HepG2 (cell line): ENCODE results near the gene REEP6. TPM values are rescaled to one million over a fixed set of nuclear protein-coding genes. Genes with fewer than 3 reads are reported as not detected.
A peak's percentile ranks its signal among the peaks of the same experiment; 100 is the strongest.

Experiments used
- ATAC-seq: fragments of 200-7000 bp; cut with Tn5 transposase; 3 replicates; pipeline ENCODE4 v1.9.1; 2020; ENCODE audit warnings: mild to moderate bottlenecking, moderate library complexity
- BruUV-seq: library from RNA; stranded (reverse); fragments of 400-500 nt; replicated peaks from 2 replicates; lab custom pipeline; 2021; lab: Mats Ljungman, UMichigan
- CTCF ChIA-PET: fragments of 300-600 bp; formaldehyde crosslinking; extraction: SDS; loops from one replicate; lab custom pipeline; 2021; ENCODE audit warnings: low total read pairs, inconsistent platforms, low intra/inter-chr PET ratio; lab: Yijun Ruan, JAX
- POLR2A ChIA-PET: fragments of 350-600 bp; sonication (Branson Sonifier 250); formaldehyde crosslinking; loops from one replicate; lab custom pipeline; 2020; ENCODE audit warnings: antibody characterized with exemption, inconsistent platforms; lab: Yijun Ruan, JAX
- DNase-seq: peaks from one replicate; pipeline ENCODE4 v3.0.0-alpha.2; 2015; ENCODE audit warnings: low spot score
- FAIRE-seq: peaks from 3 replicates; lab custom pipeline; 2011; peaks lifted over from hg19 to GRCh38; lab: Jason Lieb, UNC
- H2AFZ ChIP-seq: one replicate; pipeline ENCODE4 v1.6.1; 2011; ENCODE audit warnings: low read length, inconsistent platforms
- H3K27ac ChIP-seq: fragments of 300-600 bp; 3 replicates; pipeline ENCODE4 v1.8.0; 2011; ENCODE audit warnings: mixed run types, mild to moderate bottlenecking, mixed read lengths, low read length, inconsistent platforms; ENCODE audit not compliant: insufficient read depth; ENCODE audit errors: extremely low read length
- H3K27me3 ChIP-seq, 2 experiments: fragments of 200-600 bp in 1 of 2; 2 replicates in 1 of 2; 3 replicates in 1 of 2; pipeline versions ENCODE4 v1.6.0 to v1.8.0; 2011; ENCODE audit warnings: low read length in 2 of 2, mild to moderate bottlenecking in 2 of 2, moderate library complexity in 2 of 2, inconsistent platforms in 1 of 2; ENCODE audit not compliant: insufficient read depth in 2 of 2, control insufficient read depth in 1 of 2
- H3K36me3 ChIP-seq, 2 experiments: fragments of 200-600 bp in 1 of 2; replicated peaks in 1 of 2; 2 replicates in 1 of 2; 3 replicates in 1 of 2; pipeline versions ENCODE4 v1.5.1 to v1.8.0; 2011; ENCODE audit warnings: low read length in 2 of 2, inconsistent platforms in 1 of 2; ENCODE audit not compliant: insufficient read depth in 2 of 2, control insufficient read depth in 1 of 2
- H3K4me1 ChIP-seq: 2 replicates; pipeline ENCODE4 v1.5.1; 2012; ENCODE audit warnings: low read length, inconsistent platforms; ENCODE audit not compliant: insufficient read depth
- H3K4me2 ChIP-seq: 2 replicates; pipeline ENCODE4 v1.6.0; 2011; ENCODE audit warnings: low read depth, low read length, inconsistent platforms
- H3K4me3 ChIP-seq, 3 experiments: fragments of 200-600 bp in 1 of 3; sonication (generic), shearing (Covaris generic) in 1 of 3; replicated peaks in 1 of 3; 2 replicates each; pipeline ENCODE4 v1.5.1; 2011 to 2016; ENCODE audit warnings: low read length in 3 of 3, inconsistent platforms in 2 of 3, low read depth in 2 of 3, mild to moderate bottlenecking in 2 of 3, control low read depth in 1 of 3, mixed read lengths in 1 of 3; ENCODE audit not compliant: insufficient read depth in 1 of 3
- H3K79me2 ChIP-seq: one replicate; pipeline ENCODE4 v1.6.1; 2011; ENCODE audit warnings: low read length, inconsistent platforms; ENCODE audit not compliant: insufficient read depth
- H3K9ac ChIP-seq: 2 replicates; pipeline ENCODE4 v1.6.0; 2011; ENCODE audit warnings: mild to moderate bottlenecking, low read depth, low read length, inconsistent platforms; ENCODE audit not compliant: insufficient read depth
- H3K9me3 ChIP-seq: 2 replicates; pipeline ENCODE4 v1.5.1; 2012; ENCODE audit warnings: mild to moderate bottlenecking, low read length
- H4K20me1 ChIP-seq: 2 replicates; pipeline ENCODE4 v1.6.0; 2011; ENCODE audit warnings: inconsistent platforms, mild to moderate bottlenecking, low read length, moderate library complexity; ENCODE audit not compliant: insufficient read depth
- AGO1 ChIP-seq: fragments of 200-400 bp; formaldehyde crosslinking; IDR thresholded peaks from 2 replicates; pipeline ENCODE4 v1.6.1; 2017; ENCODE audit warnings: mild to moderate bottlenecking, low read depth, low read length, moderate library complexity; ENCODE audit not compliant: poor library complexity, severe bottlenecking
- CENPT ChIP-seq: sonication (generic); formaldehyde crosslinking; IDR thresholded peaks from 2 replicates; pipeline ENCODE4 v1.8.0; 2022; ENCODE audit warnings: low read depth, mild to moderate bottlenecking, moderate library complexity, missing genetic modification reagents
- HCFC1 ChIP-seq: fragments of 150-350 bp; IDR thresholded peaks from 2 replicates; pipeline ENCODE4 v1.6.1; 2014; ENCODE audit warnings: low read depth, low read length
- NFATC3 ChIP-seq: sonication (generic); formaldehyde crosslinking; IDR thresholded peaks from 2 replicates; pipeline ENCODE4 v1.5.1; 2020; ENCODE audit warnings: mild to moderate bottlenecking, missing genetic modification reagents
- POLR2G ChIP-seq: fragments of 200-400 bp; formaldehyde crosslinking; IDR thresholded peaks from 2 replicates; pipeline ENCODE4 v1.6.1; 2018; ENCODE audit warnings: mild to moderate bottlenecking, low read depth, low read length, moderate library complexity
- RARA ChIP-seq: IDR thresholded peaks from 2 replicates; pipeline ENCODE4 v1.6.1; 2016; ENCODE audit warnings: missing genetic modification reagents, missing compliant biosample characterization
- RXRB ChIP-seq: IDR thresholded peaks from 2 replicates; pipeline ENCODE4 v1.6.1; 2016; ENCODE audit warnings: borderline replicate concordance, missing genetic modification reagents, missing compliant biosample characterization
- ZIK1 ChIP-seq: sonication (generic); formaldehyde crosslinking; IDR thresholded peaks from 2 replicates; pipeline ENCODE4 v1.5.0; 2020; ENCODE audit warnings: mild to moderate bottlenecking, low read depth, missing genetic modification reagents, borderline replicate concordance
- ZMYM4 ChIP-seq: sonication (generic); formaldehyde crosslinking; IDR thresholded peaks from 2 replicates; pipeline ENCODE4 v1.8.1; 2023; ENCODE audit warnings: mild to moderate bottlenecking, missing genetic modification reagents
- ZNF274 ChIP-seq: sonication (generic); formaldehyde crosslinking; IDR thresholded peaks from 2 replicates; pipeline ENCODE4 v1.5.1; 2020; ENCODE audit warnings: mild to moderate bottlenecking, missing genetic modification reagents
- ZNF484 ChIP-seq: sonication (generic); formaldehyde crosslinking; IDR thresholded peaks from 2 replicates; pipeline ENCODE4 v1.5.1; 2020; ENCODE audit warnings: mild to moderate bottlenecking, low read depth, missing genetic modification reagents, borderline replicate concordance
- ZNF550 ChIP-seq: sonication (generic); formaldehyde crosslinking; IDR thresholded peaks from 2 replicates; pipeline ENCODE4 v1.4.0; 2020; ENCODE audit warnings: mild to moderate bottlenecking, missing genetic modification reagents, borderline replicate concordance
- ZNF572 ChIP-seq: sonication (generic); formaldehyde crosslinking; IDR thresholded peaks from 2 replicates; pipeline ENCODE4 v1.5.1; 2020; ENCODE audit warnings: mild to moderate bottlenecking, missing genetic modification reagents
- ZNF83 ChIP-seq: sonication (generic); formaldehyde crosslinking; IDR thresholded peaks from 2 replicates; pipeline ENCODE4 v1.4.0; 2020; ENCODE audit warnings: missing genetic modification reagents, mild to moderate bottlenecking, borderline replicate concordance
- WGBS: methylation state at CpG from one replicate; pipeline ENCODE4 v1.1.6; 2017; ENCODE audit warnings: low lambda C conversion rate; 5-methylcytosine and 5-hydroxymethylcytosine counted together
- in situ Hi-C: cut with HindIII; loops from 2 replicates; pipeline ENCODE4 v1.10.0; 2017; ENCODE audit warnings: low pct_unique_long_range_greater_than_20kb; ENCODE audit not compliant: extremely low pct_ligation_motif_present
- intact Hi-C: fragments of 100-400 bp; cut with micrococcal nuclease; formaldehyde crosslinking; loops from one replicate; pipeline ENCODE4 v1.10.0; 2022; ENCODE audit not compliant: unreplicated experiment
- polyA plus RNA-seq, 8 experiments: library from polyadenylated mRNA; depleted of rRNA in 3 of 8; stranded (reverse) in 7 of 8; unstranded in 1 of 8; fragments of >200 nt; fragmentation: Illumina TruSeq in 4 of 8; extraction: Trizol in 4 of 8; gene quantifications; 2 replicates each; pipeline versions ENCODE4 v1.2.1 to v1.2.3, GENCODE V29; 2011 to 2016; ENCODE audit warnings: low read depth in 4 of 8, missing spikeins in 1 of 8, mixed read lengths in 1 of 8; ENCODE audit not compliant: insufficient read depth in 1 of 8
- total RNA-seq, 5 experiments: library from RNA; depleted of rRNA; stranded (reverse); fragments of >200 nt; fragmentation: Illumina TruSeq; extraction: Trizol; gene quantifications; 2 replicates each; pipeline ENCODE4 v1.2.3, GENCODE V29; 2016; ENCODE audit warnings: low read depth in 1 of 5
- TF ChIP-seq, protein P1 (sequence below): sonication (generic); formaldehyde crosslinking; IDR thresholded peaks from 2 replicates; pipeline ENCODE4 v1.8.1; 2022; ENCODE audit warnings: mild to moderate bottlenecking, missing genetic modification reagents
- TF ChIP-seq, protein P2 (sequence below): fragments of 450-650 bp; IDR thresholded peaks from 2 replicates; pipeline ENCODE4 v1.6.1; 2017; ENCODE audit warnings: mild to moderate bottlenecking

The REEP6 gene
- total and polyA plus RNA-seq, 2 of the 13 experiments (the other 11 are each of a cell fraction or from before 2014, with no cell fraction given), result 10.0 to 28.8 TPM

DNA sequence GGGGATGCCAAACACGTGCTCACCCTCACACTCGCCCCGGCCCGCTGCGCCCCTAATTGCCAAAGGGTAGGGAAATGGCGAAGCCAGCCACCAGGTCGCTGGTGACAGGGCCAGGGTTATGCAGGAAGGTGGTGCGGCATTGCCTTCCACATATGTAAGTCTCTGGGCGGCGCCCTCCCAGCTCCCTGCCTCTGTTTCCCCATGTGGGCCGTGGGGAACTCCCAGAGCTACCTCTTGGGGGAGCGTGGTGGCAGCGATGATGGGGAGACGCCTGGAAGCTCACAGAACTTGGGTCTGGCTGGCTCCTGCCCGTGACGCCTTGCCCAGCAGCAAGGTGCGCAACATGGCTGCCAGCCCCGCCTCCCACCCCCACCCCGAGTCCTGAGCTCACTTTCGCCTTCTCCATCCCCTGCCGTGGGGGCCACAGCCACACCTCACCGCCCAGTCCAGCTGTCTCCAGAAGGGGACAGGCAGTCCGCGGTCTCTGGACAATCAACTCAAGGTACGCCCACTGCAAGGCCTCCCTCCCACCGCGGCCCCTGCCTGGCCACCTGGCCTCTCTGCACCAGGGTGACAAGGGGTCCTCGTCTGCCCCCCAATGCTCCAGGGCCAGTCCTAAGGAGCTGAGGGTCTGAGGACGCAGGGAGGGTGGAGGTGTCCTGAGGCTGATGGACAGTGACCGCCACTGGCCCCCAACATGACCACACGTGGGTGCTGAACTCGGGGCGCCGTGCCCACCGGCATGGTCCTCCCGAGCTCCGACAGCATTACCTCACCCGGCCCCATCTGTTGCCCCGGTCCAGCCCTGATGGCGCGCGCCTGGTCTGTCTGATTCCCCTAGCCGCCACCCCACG lies 18.5 kb upstream of the REEP6 start:
- 88% methylated on average over 21 of the region's 44 CpGs for WGBS
- intact Hi-C loops, result no loop called here
- POLR2A ChIA-PET, result interaction anchor here (1.2 to 3.6 kb wide), 3 partner anchors 18 to 32 kb away, joined by 3 to 19 read pairs (median 3); partner anchors contain the start of genes PCSK4 and REEP6
- no peak for TF ChIP-seq ZIK1
- TF ChIP-seq ZNF484 (CRISPR knock-in tag), result no peak
- TF ChIP-seq ZNF83, result 0 out of 2 replicates have a peak, but pooled peaks have one; percentile 50
- no peak for TF ChIP-seq ZMYM4
- TF ChIP-seq ZNF550 (CRISPR knock-in tag), result 0 out of 2 replicates have a peak, but pooled peaks have one; percentile 43
- TF ChIP-seq, protein P1, sequence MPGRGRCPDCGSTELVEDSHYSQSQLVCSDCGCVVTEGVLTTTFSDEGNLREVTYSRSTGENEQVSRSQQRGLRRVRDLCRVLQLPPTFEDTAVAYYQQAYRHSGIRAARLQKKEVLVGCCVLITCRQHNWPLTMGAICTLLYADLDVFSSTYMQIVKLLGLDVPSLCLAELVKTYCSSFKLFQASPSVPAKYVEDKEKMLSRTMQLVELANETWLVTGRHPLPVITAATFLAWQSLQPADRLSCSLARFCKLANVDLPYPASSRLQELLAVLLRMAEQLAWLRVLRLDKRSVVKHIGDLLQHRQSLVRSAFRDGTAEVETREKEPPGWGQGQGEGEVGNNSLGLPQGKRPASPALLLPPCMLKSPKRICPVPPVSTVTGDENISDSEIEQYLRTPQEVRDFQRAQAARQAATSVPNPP, result no peak
- TF ChIP-seq HCFC1, result no peak
- TF ChIP-seq NFATC3 (CRISPR knock-in tag), result no peak
- 0 out of 2 replicates have a peak, but pooled peaks have one; percentile 27 for TF ChIP-seq CENPT (CRISPR knock-in tag)
- TF ChIP-seq AGO1, result peak; percentile 77
- TF ChIP-seq ZNF274 (CRISPR knock-in tag), result no peak
- no peak for TF ChIP-seq ZNF572 (CRISPR knock-in tag)
- TF ChIP-seq RARA, result no peak
- TF ChIP-seq, protein P2, sequence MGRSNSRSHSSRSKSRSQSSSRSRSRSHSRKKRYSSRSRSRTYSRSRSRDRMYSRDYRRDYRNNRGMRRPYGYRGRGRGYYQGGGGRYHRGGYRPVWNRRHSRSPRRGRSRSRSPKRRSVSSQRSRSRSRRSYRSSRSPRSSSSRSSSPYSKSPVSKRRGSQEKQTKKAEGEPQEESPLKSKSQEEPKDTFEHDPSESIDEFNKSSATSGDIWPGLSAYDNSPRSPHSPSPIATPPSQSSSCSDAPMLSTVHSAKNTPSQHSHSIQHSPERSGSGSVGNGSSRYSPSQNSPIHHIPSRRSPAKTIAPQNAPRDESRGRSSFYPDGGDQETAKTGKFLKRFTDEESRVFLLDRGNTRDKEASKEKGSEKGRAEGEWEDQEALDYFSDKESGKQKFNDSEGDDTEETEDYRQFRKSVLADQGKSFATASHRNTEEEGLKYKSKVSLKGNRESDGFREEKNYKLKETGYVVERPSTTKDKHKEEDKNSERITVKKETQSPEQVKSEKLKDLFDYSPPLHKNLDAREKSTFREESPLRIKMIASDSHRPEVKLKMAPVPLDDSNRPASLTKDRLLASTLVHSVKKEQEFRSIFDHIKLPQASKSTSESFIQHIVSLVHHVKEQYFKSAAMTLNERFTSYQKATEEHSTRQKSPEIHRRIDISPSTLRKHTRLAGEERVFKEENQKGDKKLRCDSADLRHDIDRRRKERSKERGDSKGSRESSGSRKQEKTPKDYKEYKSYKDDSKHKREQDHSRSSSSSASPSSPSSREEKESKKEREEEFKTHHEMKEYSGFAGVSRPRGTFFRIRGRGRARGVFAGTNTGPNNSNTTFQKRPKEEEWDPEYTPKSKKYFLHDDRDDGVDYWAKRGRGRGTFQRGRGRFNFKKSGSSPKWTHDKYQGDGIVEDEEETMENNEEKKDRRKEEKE, result no peak
- TF ChIP-seq POLR2G, result peak; percentile 12; the same call in 1 of the 2 replicates
- no peak for TF ChIP-seq RXRB

More for the DNA sequence above, 18.5 kb upstream of the REEP6 start:
- CTCF ChIA-PET, result no interaction called here
- DNase-seq (no peak), ATAC-seq (no peak), FAIRE-seq (no peak)
- H3K9ac ChIP-seq, result no peak overlapping the region
- H3K27ac ChIP-seq, result no peak overlapping the region
- no peaks in the 10 kb centered on the region for H3K27me3 ChIP-seq
- no peak overlapping the region for H3K4me3 ChIP-seq
- H3K36me3 ChIP-seq, result peaks cover 2 to 8% of the 10 kb centered on the region in 2 experiments; a peak in 3 of 5 replicates
- no TSS peak for BruUV-seq
- no peaks in the 10 kb centered on the region for H3K9me3 ChIP-seq
- in situ Hi-C loops, result no loop called here
- H3K4me1 ChIP-seq, result peaks cover 32% of the 10 kb centered on the region
- peaks cover 6% of the 10 kb centered on the region for H3K79me2 ChIP-seq
- H2AFZ ChIP-seq, result no peak overlapping the region
- peaks cover 12% of the 10 kb centered on the region for H4K20me1 ChIP-seq
- H3K4me2 ChIP-seq, result no peak overlapping the region
